Stimulated activated CD4-positive, alpha-beta T cell treated with anti-CD3 and anti-CD28 coated beads, Interleukin-4, amount 100 ng/mL, for 48 hours (primary cell): ENCODE results near the gene TMF1.

Experiments used
- DNase-seq, 2 donors: peaks; one replicate each; pipeline ENCODE4 v3.0.0-alpha.2; 2020; ENCODE audit warnings: low read depth in 2 of 2

TMF1 gene, protein sequence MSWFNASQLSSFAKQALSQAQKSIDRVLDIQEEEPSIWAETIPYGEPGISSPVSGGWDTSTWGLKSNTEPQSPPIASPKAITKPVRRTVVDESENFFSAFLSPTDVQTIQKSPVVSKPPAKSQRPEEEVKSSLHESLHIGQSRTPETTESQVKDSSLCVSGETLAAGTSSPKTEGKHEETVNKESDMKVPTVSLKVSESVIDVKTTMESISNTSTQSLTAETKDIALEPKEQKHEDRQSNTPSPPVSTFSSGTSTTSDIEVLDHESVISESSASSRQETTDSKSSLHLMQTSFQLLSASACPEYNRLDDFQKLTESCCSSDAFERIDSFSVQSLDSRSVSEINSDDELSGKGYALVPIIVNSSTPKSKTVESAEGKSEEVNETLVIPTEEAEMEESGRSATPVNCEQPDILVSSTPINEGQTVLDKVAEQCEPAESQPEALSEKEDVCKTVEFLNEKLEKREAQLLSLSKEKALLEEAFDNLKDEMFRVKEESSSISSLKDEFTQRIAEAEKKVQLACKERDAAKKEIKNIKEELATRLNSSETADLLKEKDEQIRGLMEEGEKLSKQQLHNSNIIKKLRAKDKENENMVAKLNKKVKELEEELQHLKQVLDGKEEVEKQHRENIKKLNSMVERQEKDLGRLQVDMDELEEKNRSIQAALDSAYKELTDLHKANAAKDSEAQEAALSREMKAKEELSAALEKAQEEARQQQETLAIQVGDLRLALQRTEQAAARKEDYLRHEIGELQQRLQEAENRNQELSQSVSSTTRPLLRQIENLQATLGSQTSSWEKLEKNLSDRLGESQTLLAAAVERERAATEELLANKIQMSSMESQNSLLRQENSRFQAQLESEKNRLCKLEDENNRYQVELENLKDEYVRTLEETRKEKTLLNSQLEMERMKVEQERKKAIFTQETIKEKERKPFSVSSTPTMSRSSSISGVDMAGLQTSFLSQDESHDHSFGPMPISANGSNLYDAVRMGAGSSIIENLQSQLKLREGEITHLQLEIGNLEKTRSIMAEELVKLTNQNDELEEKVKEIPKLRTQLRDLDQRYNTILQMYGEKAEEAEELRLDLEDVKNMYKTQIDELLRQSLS

DNA sequence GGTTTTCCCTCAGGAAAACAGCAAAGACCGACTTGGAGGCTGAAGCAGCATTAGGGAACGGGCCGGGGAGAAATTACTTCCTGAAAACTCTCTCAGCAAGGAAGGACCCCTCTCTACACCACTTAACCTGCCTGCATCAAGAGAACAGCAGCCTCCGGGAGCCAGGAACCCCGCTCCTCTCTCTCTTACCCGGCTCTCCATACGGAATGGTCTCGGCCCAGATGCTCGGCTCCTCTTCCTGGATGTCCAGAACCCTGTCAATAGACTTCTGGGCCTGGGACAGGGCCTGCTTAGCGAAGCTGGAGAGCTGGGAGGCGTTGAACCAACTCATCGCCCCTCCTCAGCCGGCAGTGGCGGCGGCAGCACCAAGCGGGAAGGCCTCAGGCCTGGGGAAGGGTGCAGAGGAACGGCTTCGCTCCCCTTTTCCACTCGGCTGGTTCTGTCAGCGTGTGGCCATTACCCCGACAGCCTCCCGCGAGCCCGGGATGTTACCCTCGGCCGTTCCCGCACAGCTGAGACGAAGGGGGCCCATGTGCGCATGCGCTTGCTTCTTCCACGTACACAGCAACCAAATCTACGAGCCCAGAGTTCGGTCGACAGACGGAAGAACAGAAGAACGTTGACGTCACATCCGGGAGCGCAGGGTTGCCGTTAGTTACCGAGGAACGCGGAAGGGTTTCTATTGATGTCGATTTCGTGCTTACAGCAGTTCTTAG is at the start of gene TMF1:
Gene TMF1, minus strand, starts transcription at position 578 of the 716 bp plus-strand sequence. Its CDS starts 247 bp downstream, at position 331.
- DNase-seq = peak; percentile 95 to 97

DNA sequence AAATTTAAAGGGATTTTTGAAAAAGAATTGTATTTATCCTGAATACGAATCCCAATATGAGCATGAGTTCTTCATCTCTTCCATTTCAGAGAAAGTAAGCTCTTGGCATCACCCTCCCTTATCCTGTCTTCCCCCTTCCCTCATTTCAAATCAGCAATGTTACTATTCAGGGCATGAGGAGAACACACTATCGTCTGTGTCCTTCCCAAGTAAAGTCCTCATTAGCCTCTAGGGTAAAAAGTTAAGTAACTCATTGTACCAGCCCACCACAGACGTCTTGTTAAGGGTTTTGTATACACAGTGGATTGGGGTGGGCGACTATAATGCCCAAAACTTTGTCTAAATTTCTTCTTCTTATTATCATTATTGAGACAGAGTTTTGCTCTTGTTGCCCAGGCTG is 47.4 kb upstream of the TMF1 start:
- DNase-seq = no peak

DNA sequence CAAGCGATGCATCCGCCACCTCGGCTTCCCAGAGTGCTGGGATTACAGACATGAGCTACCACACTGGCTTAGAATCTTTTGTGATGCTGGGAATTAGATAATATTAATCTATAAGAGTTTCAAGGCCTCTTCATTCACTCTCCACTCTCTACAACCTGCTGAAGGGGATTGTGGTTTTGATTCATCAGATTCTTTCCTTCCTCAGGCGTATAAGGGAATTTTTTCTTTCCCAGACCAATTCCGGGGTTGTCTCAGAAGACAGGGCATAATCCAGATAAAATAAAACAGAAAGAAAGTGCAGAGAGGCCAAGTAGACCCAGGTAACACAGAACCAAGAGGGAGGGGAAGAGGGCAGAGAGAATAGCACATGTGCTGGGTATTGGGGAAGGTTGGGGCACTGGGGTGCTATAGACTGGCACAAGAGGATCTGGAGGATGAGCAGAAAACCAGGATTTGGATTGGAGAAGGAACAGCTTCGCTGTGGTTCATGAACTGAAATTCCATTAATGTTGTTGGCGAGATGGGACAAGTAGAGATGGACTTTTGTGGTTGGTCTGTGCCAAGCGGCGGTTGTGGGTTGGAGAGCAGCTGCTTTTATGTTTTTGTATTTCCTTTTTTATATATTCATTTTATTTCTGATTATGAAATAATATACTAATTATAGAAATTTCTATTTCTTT is 45.4 kb upstream of the TMF1 start:
- DNase-seq = no peak

DNA sequence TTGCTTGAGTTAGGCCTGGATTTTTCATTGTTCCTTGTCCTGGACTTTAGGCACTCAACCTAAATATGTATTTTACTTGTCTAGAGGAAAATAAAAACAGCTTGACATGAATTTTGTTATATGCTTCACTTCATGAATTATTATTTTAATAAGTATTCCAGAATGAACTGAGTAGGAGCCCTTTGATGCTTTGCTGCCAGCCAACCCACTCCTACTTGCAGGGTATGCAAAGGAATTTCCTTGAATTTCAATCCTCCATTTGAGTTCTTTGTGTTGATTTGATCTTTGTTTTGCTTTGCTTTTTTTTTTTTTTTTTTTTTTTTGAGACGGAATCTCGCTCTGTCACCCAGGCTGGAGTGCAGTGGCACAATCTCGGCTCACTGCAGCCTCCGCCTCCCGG is 44.2 kb upstream of the TMF1 start:
- no peak for DNase-seq

DNA sequence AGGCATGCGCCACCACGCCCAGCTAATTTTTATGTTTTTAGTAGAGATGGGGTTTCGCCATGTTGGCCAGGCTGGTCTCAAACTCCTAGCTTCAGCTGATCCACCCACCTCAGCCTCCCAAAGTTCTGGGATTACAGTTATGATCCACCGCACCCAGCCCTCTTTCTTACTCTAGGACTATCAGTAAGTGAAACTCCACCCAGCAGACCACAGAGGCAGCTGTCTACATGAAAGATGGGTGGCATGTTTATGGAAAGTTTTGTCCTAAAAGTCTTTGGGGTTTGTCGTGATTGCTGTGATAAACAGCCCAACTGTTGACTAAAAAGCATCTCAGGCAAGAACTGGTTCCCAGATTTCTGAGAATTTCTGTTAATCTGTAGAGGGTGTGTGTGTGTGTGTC is 43.5 kb upstream of the TMF1 start:
- no peak for DNase-seq

DNA sequence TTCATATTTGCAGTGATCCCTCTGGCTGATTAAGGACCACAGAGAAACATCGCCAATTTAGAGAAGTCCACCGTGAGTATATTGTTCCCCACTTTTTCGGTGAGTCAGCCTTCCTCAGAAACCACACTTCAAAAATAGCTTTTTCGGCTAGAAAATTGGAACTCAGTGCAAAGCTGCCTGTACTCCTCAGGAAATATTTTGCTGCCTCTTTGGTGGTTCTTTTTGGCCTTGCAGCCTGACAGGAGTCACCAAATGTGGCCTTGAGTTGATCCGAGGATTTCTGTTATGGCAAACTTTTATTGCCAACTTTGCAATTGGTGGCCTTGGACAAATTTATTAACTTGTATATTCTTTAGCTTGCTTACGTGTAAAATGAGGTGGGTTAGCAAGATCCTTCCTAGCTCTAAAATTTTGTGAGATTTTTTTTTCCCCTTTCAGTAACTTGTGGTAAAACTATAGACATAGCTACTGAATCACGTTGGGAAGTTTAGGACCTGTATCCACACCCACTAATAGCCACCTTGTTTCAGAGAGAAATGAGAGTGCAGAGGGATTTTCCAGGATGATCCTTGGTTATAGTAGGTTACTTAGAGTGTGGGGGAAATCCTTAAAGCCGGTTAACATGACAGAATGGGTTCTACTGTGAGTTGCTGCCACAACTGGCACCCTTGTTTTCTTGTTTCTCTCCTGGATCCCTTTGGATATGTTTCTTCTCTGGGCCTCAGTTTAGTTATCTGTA is 42.5 kb upstream of the TMF1 start:
- no peak for DNase-seq

DNA sequence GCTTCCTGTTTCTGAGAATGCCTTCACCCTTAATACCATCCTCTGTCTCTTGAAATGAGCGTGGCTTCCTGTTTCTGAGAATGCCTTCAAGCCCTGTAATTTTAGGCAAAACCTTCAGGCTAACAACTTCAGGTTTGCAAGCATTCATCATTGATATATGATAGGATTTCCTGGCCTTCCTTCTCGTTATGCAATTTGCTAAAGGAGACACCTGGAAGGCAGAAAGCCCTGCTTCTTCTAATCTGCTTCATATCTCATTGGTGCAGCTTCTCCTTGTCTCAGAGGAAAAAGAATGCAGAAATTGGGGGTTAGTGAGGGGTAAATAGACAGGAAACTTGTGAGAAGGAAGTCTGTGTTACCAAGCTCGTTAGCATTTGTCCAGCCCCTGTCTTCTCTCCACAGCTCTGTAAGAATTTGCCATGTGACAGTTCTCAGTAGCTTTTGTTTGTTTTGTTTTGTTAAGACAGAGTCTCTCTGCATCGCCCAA is 39.9 kb upstream of the TMF1 start:
- no peak for DNase-seq

DNA sequence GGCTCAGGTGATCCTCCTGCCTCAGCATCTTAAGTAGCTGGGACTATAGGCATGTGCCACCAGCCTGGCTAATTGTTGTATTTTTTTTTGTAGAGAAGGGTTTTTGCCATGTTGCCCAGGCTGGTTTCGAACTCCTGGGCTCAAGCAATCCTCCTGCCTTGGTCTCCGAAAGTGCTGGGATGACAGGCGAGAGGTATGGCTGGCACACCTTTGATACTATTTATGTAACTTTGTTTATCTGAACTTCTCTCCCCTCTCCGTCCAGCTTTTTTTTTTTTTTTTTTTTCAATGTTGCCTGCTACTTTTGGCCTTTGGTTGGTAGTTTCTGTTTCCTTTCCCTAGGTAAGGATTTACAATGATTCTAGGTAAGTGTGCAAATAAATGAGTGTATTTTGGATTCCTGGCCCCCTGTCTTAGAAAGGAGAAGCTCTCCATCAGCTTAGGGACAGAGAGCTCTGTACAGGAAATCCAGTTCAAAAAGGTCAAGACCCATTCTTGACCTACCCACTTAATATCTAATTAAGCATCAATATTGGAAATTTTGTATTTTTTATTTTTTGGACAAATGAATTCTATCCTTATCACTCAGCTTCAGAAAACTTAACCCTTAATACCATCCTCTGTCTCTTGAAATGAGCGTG is 39.4 kb upstream of the TMF1 start:
- DNase-seq = no peak

DNA sequence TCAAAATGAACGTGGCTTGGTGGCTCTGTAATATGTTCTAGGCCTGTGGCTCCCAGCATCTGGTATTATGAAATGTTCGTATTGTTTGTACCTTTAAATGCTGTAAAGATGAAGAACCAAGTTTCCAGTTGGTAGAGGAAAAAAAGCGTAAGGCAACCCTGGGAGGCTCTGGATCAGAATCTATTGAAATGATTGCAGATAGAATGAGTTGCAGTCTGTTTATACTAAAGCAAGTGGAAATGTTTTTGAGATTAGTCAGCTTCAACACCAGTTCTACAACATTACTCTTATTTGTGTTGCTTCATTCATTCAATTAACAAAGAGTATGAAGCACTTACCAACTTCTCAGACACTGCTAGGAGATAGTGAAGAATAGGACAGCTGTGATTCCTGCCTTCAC is 37.9 kb upstream of the TMF1 start:
- no peak for DNase-seq

DNA sequence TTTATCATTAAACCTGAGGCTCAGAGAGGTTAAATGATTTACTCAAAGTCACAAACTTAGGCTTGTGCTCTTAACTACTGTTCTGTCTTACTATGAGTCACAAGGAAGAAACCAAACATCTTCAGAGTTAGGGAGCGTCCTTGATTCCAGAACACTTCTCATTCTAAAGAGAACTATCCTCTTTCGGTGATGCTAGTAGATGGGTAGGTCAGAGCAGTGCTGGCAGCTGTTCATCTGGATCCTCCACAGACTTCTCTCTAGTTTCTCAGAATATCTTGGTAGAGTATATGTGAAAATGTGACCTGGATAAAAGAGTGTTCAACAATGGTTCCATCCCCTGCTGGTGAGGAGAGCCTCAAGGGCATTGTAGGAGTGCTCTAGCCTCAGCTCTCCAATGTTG is 35.9 kb upstream of the TMF1 start:
- DNase-seq = no peak

DNA sequence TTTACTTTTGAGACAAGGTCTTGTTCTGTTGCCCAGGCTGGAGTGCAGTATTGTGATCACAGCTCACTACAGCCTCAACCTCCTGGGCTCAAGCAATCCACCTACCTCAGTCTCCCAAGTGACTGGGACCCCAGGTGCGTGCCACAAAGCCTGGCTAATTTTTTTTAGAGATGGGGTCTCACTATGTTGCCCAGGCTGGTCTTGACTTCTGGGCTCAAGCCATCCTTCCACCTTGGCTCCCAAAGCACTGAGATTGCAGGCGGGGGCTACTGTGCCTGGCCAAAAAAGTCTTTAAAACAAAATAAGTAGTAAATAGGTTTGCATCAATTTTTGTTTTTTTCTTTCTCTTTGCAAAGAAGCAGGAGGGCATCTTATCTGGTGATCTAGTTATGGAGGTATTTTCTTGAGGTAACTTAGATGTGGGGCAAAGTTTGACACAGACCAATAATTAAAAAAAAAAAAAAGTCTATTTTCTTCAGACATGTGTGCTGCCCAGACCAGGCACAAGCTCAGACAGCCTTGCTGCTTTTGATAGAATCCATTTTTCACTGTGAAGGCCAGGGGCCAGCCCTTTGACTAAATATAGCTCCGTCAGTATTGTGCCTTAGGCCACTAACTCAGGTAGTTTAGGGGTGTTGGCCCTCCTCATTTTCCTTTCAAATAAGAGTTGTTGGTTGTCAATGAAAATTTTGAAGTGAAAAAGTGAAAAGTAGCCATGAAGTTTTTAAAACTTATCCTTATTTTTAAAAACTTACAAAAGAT is 35.1 kb upstream of the TMF1 start:
- DNase-seq = no peak

DNA sequence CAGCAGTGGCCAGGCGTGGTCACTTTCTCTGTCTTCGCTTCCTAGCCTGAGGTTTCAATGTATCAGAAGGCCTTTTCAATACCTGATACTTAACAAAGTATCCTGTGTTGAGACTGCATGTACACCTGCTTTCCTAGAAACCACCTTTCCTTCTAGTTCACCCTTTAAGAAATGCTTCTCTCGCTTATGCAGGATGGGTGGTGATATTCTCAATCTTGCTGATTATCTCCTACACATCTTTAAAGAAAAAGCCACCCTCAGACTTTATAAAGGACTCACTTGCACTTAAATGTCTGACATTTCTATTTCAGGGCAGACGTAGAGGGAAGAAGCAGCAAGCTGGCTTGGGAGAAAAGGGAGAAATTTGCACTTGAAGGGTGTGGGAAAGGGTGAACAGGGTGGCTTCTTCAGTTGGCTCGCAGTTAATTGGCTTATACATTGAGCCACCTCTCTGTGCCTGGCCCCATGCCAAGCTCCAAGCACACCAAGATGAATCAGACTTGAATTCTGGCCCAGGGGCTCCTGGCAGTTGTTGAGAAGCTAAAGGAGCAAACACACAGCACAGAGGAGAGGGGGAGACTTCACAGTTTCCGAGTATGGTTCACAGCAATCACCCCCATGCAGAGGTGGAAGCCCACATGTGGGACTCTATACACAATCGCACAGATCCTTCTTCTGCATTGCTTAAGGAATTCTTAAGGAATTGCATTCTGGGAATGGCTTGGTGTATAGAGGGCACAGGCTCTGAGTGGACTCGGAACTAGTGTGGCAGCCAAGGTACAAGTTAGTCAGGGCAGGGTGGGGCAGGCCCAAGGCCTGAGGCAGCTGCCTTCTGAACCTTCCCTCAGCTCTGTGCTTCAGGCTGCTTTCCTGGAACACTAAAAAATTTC is 33.9 kb upstream of the TMF1 start:
- DNase-seq = peak; percentile 79 to 80

DNA sequence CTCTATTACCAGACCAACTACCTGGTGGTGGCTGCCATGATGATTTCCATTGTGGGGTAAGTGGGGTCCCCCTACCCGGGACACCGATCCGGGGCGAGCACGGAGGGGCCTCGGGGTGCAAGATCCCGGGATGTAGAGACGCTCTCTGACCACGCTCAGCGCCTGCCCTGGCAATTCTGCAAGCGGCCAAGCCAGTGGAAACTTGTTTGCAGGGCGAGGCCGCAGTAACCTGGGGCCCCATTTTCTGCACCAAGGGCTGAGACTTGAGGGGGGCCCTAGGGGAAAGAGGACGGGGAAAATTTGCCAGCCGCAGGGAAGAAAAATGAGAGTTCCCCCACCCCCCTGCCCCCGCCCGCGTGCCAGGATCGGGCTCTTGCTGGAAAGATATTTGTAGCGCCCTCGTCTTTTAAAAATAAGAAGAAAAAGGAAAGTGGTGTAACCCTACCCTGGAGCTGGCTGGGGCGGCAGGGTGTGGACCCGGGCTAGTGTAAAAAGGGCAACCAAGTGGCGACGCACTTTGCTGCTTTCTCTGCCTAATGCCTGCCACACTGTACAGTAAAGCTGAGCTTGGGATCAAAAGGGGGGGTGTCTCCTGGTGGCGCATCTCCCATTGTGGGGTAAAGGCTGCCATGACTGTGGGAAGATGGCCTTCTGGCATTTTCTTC is 33.2 kb upstream of the TMF1 start:
- DNase-seq = no peak

DNA sequence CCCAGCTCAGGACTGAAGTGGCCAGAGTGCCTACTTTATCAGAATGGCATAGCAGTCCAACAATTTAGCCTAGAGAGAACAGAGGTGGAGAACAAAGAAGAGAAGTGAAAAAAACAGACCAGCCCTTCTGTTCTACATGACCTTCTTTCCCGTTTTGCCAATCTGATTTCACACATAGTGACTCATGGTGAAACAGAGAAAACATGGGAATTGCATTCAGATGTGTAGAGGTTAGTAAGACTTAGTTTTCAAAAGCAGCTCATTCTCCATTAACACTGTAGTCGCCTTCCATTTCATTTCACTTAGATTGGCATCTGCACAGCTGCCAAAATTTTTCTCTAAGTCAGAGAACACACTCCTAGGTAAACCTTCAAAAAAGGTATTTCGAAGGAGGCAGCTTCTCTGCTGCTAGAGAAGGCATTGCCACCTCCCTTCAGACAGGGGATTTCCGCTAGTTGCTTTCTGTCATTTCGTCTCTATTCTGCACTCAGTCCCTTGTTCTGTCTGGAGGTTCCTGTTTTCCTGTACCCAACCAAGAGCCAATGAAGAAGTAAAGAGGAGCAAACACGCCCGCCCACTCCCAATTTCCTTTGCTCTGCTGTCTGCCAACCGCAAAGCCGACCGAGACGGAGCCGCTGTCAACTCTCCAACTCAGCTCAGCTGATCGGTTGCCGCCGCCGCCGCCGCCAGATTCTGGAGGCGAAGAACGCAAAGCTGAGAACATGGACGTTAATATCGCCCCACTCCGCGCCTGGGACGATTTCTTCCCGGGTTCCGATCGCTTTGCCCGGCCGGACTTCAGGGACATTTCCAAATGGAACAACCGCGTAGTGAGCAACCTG is 32.4 kb upstream of the TMF1 start, which contains the start of gene ARL6IP5:
Gene ARL6IP5, plus strand, starts transcription at position 612 of the 842 bp plus-strand sequence. Its CDS starts 111 bp downstream, at position 723.
- DNase-seq = peak; percentile 85 to 90

DNA sequence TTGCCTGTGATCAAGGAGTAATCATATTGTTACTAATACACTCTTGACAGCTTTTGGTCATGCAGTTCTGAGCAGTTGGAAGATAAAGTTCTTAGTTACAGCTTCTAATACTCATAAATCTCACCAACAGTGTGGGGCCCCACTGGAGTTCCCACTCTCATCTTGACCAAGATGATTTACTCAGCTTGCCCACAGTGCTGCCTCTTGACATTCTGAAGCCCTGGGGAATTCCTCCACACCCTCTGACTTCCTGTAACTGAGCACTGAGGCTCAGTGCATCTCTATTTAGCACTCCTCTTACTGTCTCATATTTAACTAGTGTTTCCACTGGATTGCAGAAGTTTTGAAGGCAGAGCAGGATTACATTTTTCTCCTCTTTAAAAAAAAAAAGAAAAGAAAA is 30.7 kb upstream of the TMF1 start:
- peak; percentile 53 to 82 for DNase-seq

DNA sequence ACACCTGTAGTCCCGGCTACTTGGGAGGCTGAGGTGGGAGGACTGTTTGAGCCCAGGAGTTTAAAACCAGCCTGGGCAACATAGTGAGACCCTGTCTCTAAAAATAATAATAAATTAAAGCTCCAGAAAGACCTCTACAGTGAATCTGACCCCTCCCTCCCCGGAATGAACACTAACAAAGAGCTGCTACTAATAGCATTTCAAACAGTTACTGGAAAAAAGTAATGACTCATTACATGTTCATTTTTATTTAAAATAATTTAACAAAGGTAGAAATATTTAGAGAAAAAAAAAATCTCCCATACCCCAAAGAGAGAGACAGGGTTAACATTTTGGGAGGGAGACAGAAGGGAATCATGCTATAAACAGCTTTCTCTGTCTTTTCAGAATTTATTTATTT is 30.2 kb upstream of the TMF1 start:
- no peak for DNase-seq
